ENCODE results near the gene TULP4.

DNA sequence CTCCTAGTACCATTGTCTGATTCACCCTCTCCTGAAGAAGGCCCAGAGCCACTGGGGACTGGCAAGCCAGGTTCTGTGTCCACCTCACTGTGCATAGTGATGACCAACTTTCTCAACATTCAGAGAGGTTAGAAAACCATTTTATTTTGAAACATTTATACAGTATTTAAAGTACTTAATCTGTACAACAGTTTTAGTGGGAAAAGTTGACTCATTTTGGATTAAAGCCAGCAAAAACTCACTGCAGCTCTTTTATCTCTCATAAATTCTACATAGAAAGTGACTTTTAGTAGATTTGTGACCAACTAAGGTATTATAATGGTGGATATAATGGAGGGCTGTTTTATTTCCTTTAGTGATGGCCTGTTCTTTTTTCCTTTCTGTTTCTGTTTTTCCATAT is 9.7 kb downstream of the TULP4 start:
- TF ChIP-seq CTCF (conservative IDR thresholded peaks at IDR 0.05; ENCODE audit: low read depth, low read length) (no peak), EZH2 (IDR thresholded peaks at IDR 0.05; ENCODE audit: low read length, unreplicated experiment) (no peak)

Data from PC-3 (cell line).